Measurements from ENCODE around the gene TTC28. TPM values are rescaled to one million over a fixed set of nuclear protein-coding genes. Genes with fewer than 3 reads are reported as not detected.

Gene TTC28
- total and polyA plus RNA-seq, 10 of the 15 experiments (the other 5 are each of a cell fraction or from before 2014, with no cell fraction given) = 0.15 to 8.4 (median 1.4) TPM

DNA sequence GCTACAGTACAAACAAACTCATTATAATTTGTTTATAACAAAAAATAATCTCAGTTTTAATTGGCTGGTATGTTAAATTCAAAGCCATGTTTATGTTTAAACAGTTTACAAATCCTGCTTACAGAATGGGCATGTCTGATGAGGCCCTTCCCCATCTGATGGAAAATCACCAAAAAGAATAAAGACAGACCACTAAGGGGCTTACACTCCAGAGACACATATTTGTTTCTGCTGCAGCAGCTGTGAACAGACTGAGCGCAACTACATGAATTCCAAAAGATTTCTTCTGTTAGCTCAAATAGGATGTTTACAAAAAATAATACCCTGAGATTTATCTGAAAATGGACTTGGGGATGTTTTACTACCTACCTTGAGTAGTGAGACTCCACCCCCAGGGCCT, 585.9 kb downstream of the TTC28 start:
- intact Hi-C loops (cut with micrococcal nuclease; ENCODE audit: unreplicated experiment) = no loop called here
- DNase-seq (ENCODE audit: low read depth, low spot score) (no peak), FAIRE-seq (no peak), ATAC-seq (no peak)
- in situ Hi-C loops (cut with MboI) = no loop called here
- Histone ChIP-seq H3K4me1 (ENCODE audit: control insufficient read depth, insufficient read depth, low read length) (no peaks in the 10 kb centered on the region), H2AFZ (ENCODE audit: control insufficient read depth, low read depth, low read length) (no peak overlapping the region), H4K20me1 (ENCODE audit: control insufficient read depth, insufficient read depth) (no peaks in the 10 kb centered on the region), H3K9ac (ENCODE audit: control insufficient read depth, insufficient read depth, low read length) (no peak overlapping the region), H3K27me3 (replicated peaks in 1 of 2; ENCODE audit: control insufficient read depth in 2 of 2, insufficient read depth in 2 of 2, low read length in 1 of 2) (peaks cover 0 to 3% of the 10 kb centered on the region in 2 experiments; a peak in 2 of 4 replicates), H3K36me3 (ENCODE audit: control insufficient read depth in 2 of 2, insufficient read depth in 2 of 2, low read length in 1 of 2) (no peaks in the 10 kb centered on the region), H3K4me3 (no peak overlapping the region), H3K79me2 (ENCODE audit: control insufficient read depth, insufficient read depth, low read length) (no peaks in the 10 kb centered on the region), H3K27ac (ENCODE audit: control insufficient read depth, insufficient read depth) (no peak overlapping the region), H3K4me2 (ENCODE audit: control insufficient read depth, insufficient read depth) (no peak overlapping the region), H3K9me3 (replicated peaks; ENCODE audit: control insufficient read depth, insufficient read depth, low read length) (no peaks in the 10 kb centered on the region)
- TF ChIP-seq POU2F2 (IDR thresholded peaks at IDR 0.05; ENCODE audit: borderline replicate concordance, low read depth, low read length) (no peak), STAT1 (conservative IDR thresholded peaks at IDR 0.05) (no peak), MXI1 (IDR thresholded peaks at IDR 0.05; ENCODE audit: low read depth, low read length) (no peak), ZNF24 (IDR thresholded peaks at IDR 0.05) (no peak), YBX1 (IDR thresholded peaks at IDR 0.05) (no peak), JUNB (IDR thresholded peaks at IDR 0.05) (no peak), SMAD5 (IDR thresholded peaks at IDR 0.05; ENCODE audit: low read depth) (no peak), POLR2AphosphoS5 (IDR thresholded peaks at IDR 0.05; ENCODE audit: low read length) (no peak), ETV6 (conservative IDR thresholded peaks at IDR 0.05 in 1 of 2, IDR thresholded peaks at IDR 0.05 in 1 of 2; ENCODE audit: borderline replicate concordance in 1 of 2, low read depth in 1 of 2) (no peak), RB1 (IDR thresholded peaks at IDR 0.05; ENCODE audit: borderline replicate concordance) (no peak), JUND (IDR thresholded peaks at IDR 0.05; ENCODE audit: low read depth, low read length) (no peak), POLR2AphosphoS2 (IDR thresholded peaks at IDR 0.05; ENCODE audit: low read depth, low read length) (no peak), YY1 (IDR thresholded peaks at IDR 0.05; ENCODE audit: low read depth, low read length) (no peak), NRF1 (conservative IDR thresholded peaks at IDR 0.05; ENCODE audit: low read depth, low read length) (no peak), IKZF2 (IDR thresholded peaks at IDR 0.05) (no peak), RUNX3 (IDR thresholded peaks at IDR 0.05; ENCODE audit: low read length) (no peak)
- TF ChIP-seq, protein P1, sequence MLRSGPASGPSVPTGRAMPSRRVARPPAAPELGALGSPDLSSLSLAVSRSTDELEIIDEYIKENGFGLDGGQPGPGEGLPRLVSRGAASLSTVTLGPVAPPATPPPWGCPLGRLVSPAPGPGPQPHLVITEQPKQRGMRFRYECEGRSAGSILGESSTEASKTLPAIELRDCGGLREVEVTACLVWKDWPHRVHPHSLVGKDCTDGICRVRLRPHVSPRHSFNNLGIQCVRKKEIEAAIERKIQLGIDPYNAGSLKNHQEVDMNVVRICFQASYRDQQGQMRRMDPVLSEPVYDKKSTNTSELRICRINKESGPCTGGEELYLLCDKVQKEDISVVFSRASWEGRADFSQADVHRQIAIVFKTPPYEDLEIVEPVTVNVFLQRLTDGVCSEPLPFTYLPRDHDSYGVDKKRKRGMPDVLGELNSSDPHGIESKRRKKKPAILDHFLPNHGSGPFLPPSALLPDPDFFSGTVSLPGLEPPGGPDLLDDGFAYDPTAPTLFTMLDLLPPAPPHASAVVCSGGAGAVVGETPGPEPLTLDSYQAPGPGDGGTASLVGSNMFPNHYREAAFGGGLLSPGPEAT (IDR thresholded peaks at IDR 0.05; ENCODE audit: low read depth) = no peak
- TF ChIP-seq, protein P2, sequence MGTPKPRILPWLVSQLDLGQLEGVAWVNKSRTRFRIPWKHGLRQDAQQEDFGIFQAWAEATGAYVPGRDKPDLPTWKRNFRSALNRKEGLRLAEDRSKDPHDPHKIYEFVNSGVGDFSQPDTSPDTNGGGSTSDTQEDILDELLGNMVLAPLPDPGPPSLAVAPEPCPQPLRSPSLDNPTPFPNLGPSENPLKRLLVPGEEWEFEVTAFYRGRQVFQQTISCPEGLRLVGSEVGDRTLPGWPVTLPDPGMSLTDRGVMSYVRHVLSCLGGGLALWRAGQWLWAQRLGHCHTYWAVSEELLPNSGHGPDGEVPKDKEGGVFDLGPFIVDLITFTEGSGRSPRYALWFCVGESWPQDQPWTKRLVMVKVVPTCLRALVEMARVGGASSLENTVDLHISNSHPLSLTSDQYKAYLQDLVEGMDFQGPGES (IDR thresholded peaks at IDR 0.05) = no peak
- POLR2A ChIA-PET = no interaction called here
- SMC1A ChIA-PET (ENCODE audit: uncharacterized antibody, unreplicated experiment) = interaction anchor here (2.4 kb wide), 1 partner anchor 8 kb away, joined by 6 read pairs; no protein-coding TSS in a partner anchor
- no TSS peak for BruUV-seq (replicated peaks)
- RAD21 ChIA-PET (ENCODE audit: unreplicated experiment) = no interaction called here
- WGBS (ENCODE audit: insufficient coverage, insufficient replicate concordance, low lambda C conversion rate, missing lambda C conversion rate) = 100% methylated on average over 1 of the region's 1 CpG
- CTCF ChIA-PET = interaction anchor here (1.0 kb wide), 1 partner anchor 19 kb away, joined by 4 read pairs; no protein-coding TSS in a partner anchor

Measured in GM12878 (cell line).